Adrenal gland (tissue), 12 donors: ENCODE data around the gene PTPRO. TPM values are rescaled to one million over a fixed set of nuclear protein-coding genes. Genes with fewer than 3 reads are reported as not detected.

ENCODE experiments used
- DNase-seq, 7 donors: peaks; one replicate each; pipeline ENCODE4 v3.0.0-alpha.2; 2019 to 2020
- H3K27ac ChIP-seq, 5 donors: fragments of 200-600 bp; sonication (generic) in 4 of 5; 1 replicate in 3 of 5; 2 replicates in 2 of 5; pipeline versions ENCODE4 v1.5.1 to v1.8.0; 2016 to 2020; ENCODE audit warnings: mild to moderate bottlenecking in 1 of 5
- H3K27me3 ChIP-seq: fragments of 200-600 bp; 2 replicates; pipeline ENCODE4 v1.8.0; 2021
- H3K36me3 ChIP-seq, 2 donors: fragments of 200-600 bp; replicated peaks in 1 of 2; 1 replicate in 1 of 2; 2 replicates in 1 of 2; pipeline versions ENCODE4 v1.5.1 to v1.8.0; 2018 to 2022
- H3K4me1 ChIP-seq, 2 donors: fragments of 200-600 bp; replicated peaks in 1 of 2; 1 replicate in 1 of 2; 2 replicates in 1 of 2; pipeline versions ENCODE4 v1.5.1 to v1.8.0; 2018 to 2021
- H3K4me3 ChIP-seq, 4 donors: fragments of 200-600 bp; sonication (generic) in 3 of 4; one replicate each; pipeline ENCODE4 v1.5.1; 2016 to 2018
- H3K9me3 ChIP-seq, 3 donors: fragments of 200-600 bp; sonication (generic) in 1 of 3; replicated peaks in 1 of 3; 1 replicate in 2 of 3; 2 replicates in 1 of 3; pipeline versions ENCODE4 v1.5.1 to v1.8.0; 2016 to 2021
- POLR2A ChIP-seq, 2 donors: fragments of 450-650 bp; IDR thresholded peaks; one replicate each; pipeline ENCODE4 v1.6.1; 2017; ENCODE audit warnings: antibody characterized with exemption in 2 of 2, mild to moderate bottlenecking in 2 of 2, moderate library complexity in 1 of 2
- WGBS, 4 donors: extraction: QIAGEN DNeasy Blood & Tissue Kit in 2 of 4; methylation state at CpG; one replicate each; pipeline versions ENCODE4 v1.1.5 to v1.1.7; 2013 to 2017; 5-methylcytosine and 5-hydroxymethylcytosine counted together
- intact Hi-C, 2 donors: fragments of 100-400 bp; cut with DNase I; formaldehyde crosslinking; loops; one replicate each; pipeline versions ENCODE4 v1.14.1 to v1.15.0; 2022 to 2023
- polyA plus RNA-seq, 3 donors: library from polyadenylated mRNA; stranded (reverse); fragments of 200-250 nt in 2 of 3; fragments of 350-450 nt in 1 of 3; fragmentation: Illumina TruSeq in 1 of 3; extraction: RNeasy Lipid Tissue Mini Kit (QIAGEN cat#74804) in 1 of 3; gene quantifications; one replicate each; pipeline ENCODE4 v1.2.3, GENCODE V29; 2013 to 2014
- total RNA-seq, 9 donors: library from RNA; depleted of rRNA in 4 of 9; stranded (reverse); fragments of >200 nt in 4 of 9; fragments of 120-200 nt in 1 of 9; fragmentation: NEBNext Ultra II Directional in 1 of 9; extraction: Animal tissue kit (Norgen Biotek cat#: 25700) in 1 of 9; gene quantifications; one replicate each; pipeline versions ENCODE4 v1.1.0 to v1.2.4, GENCODE V29; 2013 to 2023
- TF ChIP-seq, protein P1 (sequence below), 6 experiments: fragments of 450-650 bp in 4 of 6; fragments of 200-600 bp in 2 of 6; sonication (generic) in 1 of 6; IDR thresholded peaks; 1 replicate in 5 of 6; 2 replicates in 1 of 6; pipeline versions ENCODE4 v1.5.1 to v1.8.0; 2016 to 2021; ENCODE audit warnings: antibody characterized with exemption in 6 of 6, mild to moderate bottlenecking in 2 of 6, moderate library complexity in 1 of 6
- donor health status: healthy with polysubstance abuse.
- donor health status: Bipolar disorder and iron deficiency.
- donor health status: DM: yes; HTN: yes; CAD: no.
- donor health status: DM: no; HTN: no; CAD: no.
- donor health status: DM: no; HTN: no; CAD: no.
- donor health status: DM: yes; HTN: yes; CAD: no.

PTPRO gene
- total and polyA plus RNA-seq, 12 donors = 0.36 to 11.5 (median 2.6) TPM

DNA sequence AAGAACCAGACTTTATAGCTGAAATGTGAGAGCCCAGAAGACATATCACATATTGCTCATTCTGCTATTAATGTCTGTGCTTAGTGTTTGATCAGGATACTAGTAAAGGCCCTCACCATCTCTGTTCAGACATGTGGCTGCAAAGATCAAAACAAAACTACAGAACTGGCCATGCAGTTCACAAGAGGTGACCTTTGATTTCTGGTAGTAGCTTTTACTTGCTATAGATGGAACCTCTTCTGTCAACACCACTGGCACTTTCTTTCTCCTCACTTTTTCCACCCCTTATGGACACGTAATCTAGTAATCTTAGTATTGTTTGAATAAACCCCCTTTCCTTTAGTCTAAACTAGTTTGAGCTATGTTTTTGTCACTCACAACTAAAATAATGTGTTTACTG is 252.0 kb downstream of the PTPRO start:
- Histone ChIP-seq H3K36me3 (no peaks in the 10 kb centered on the region), H3K4me3 (no peak overlapping the region), H3K4me1 (no peaks in the 10 kb centered on the region), H3K27ac (no peak overlapping the region), H3K9me3 (no peaks in the 10 kb centered on the region), H3K27me3 (no peaks in the 10 kb centered on the region)
- TF ChIP-seq, protein P1, sequence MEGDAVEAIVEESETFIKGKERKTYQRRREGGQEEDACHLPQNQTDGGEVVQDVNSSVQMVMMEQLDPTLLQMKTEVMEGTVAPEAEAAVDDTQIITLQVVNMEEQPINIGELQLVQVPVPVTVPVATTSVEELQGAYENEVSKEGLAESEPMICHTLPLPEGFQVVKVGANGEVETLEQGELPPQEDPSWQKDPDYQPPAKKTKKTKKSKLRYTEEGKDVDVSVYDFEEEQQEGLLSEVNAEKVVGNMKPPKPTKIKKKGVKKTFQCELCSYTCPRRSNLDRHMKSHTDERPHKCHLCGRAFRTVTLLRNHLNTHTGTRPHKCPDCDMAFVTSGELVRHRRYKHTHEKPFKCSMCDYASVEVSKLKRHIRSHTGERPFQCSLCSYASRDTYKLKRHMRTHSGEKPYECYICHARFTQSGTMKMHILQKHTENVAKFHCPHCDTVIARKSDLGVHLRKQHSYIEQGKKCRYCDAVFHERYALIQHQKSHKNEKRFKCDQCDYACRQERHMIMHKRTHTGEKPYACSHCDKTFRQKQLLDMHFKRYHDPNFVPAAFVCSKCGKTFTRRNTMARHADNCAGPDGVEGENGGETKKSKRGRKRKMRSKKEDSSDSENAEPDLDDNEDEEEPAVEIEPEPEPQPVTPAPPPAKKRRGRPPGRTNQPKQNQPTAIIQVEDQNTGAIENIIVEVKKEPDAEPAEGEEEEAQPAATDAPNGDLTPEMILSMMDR (IDR thresholded peaks at IDR 0.05) = no peak
- TF ChIP-seq POLR2A (IDR thresholded peaks at IDR 0.05) = no peak
- no peak for DNase-seq
- intact Hi-C loops = no loop called here
- 82 to 96% (median 88%) methylated on average over 1 of the region's 1 CpG for WGBS, 4 donors

GRCh38 chr12:15575671-15576541 is 253.6 kb downstream of the PTPRO start:
- intact Hi-C loops = no loop called here
- no peaks in the 10 kb centered on the region for H3K4me1 ChIP-seq
- no peak overlapping the region for H3K27ac ChIP-seq
- no peaks in the 10 kb centered on the region for H3K27me3 ChIP-seq
- no peak overlapping the region for H3K4me3 ChIP-seq
- DNase-seq = no peak
- no peaks in the 10 kb centered on the region for H3K9me3 ChIP-seq
- TF ChIP-seq, protein P1 (IDR thresholded peaks at IDR 0.05) = no peak
- no peak for TF ChIP-seq POLR2A (IDR thresholded peaks at IDR 0.05)
- 65 to 71% (median 67%) methylated on average over 3 of the region's 3 CpGs for WGBS, 4 donors
- H3K36me3 ChIP-seq = no peaks in the 10 kb centered on the region

DNA sequence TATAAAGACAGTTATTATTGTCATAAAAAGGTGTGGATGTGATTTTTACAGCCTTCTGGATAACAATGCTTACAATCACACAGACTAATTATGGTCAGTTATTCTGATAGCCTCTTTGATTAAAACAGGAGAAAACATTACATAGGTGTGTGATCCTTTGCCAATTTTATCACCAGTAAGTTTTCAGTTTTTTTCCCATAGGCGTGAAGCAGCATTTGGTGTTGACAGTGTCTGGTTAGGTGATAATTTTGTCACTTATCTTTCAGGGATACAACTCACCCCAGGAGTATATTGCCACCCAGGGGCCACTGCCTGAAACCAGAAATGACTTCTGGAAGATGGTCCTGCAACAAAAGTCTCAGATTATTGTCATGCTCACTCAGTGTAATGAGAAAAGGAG is 258.1 kb downstream of the PTPRO start:
- Histone ChIP-seq H3K4me3 (no peak overlapping the region), H3K9me3 (no peaks in the 10 kb centered on the region), H3K36me3 (no peaks in the 10 kb centered on the region), H3K4me1 (no peaks in the 10 kb centered on the region), H3K27ac (no peak overlapping the region), H3K27me3 (no peaks in the 10 kb centered on the region)
- TF ChIP-seq POLR2A (IDR thresholded peaks at IDR 0.05) = no peak
- TF ChIP-seq, protein P1 (IDR thresholded peaks at IDR 0.05) = no peak
- intact Hi-C loops = no loop called here
- no peak for DNase-seq
- 59 to 94% (median 78%) methylated on average over 1 of the region's 1 CpG for WGBS, 4 donors

GRCh38 chr12:15581006-15581405 is 258.7 kb downstream of the PTPRO start:
- Histone ChIP-seq H3K4me3 (no peak overlapping the region), H3K4me1 (no peaks in the 10 kb centered on the region), H3K27me3 (no peaks in the 10 kb centered on the region), H3K36me3 (no peaks in the 10 kb centered on the region), H3K9me3 (no peaks in the 10 kb centered on the region), H3K27ac (no peak overlapping the region)
- no peak for DNase-seq
- no peak for TF ChIP-seq POLR2A (IDR thresholded peaks at IDR 0.05)
- TF ChIP-seq, protein P1 (IDR thresholded peaks at IDR 0.05) = no peak
- intact Hi-C loops = no loop called here
- WGBS, 4 donors = 59 to 72% (median 65%) methylated on average over 5 to 6 of the region's 6 CpGs
